Activated T-cell treated with anti-CD3 and anti-CD28 coated beads for 1 hour (primary cell): ENCODE results near the gene ZNF396.

Experiments used
- DNase-seq: peaks from one replicate; pipeline ENCODE4 v3.0.0-alpha.2; 2020; ENCODE audit warnings: low read depth

ZNF396 gene

DNA sequence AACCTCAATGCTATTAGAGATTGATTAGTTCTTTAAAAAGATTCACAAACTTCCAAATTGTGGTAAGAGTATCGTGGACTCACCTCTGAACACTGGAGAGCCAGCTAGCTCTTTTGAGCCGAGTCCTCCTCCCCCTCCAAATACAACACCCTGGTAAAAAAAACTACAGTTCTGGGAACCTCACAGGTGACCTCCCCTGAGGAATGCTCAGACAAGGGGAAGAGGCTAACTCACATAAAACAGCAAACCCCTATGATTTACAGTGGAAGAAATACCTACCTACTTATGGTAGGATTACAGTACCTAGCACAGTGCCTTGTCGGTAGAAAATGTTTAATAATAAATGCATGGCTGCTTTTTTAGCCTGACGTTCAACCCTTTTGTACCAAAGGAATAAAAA is 41.3 kb downstream of the ZNF396 start:
- DNase-seq = no peak

DNA sequence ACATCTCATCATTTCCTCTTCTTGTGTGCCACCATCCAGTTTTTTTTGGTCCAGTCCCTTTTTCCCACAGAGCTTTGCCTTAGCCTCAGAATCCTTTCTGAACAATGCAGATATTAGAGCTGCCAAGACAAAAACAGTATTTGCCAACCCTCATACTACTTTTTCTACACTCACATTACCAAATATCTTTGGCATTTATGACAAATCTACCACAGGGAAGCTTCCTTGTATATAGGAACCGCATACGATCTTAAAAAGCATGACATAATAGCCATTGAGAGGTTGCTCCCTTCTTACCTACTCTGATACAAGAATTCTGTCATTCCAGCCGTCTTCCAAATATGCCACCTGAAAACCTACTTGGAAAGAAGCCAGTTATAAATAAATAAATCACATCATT is 42.3 kb downstream of the ZNF396 start:
- DNase-seq = no peak

DNA sequence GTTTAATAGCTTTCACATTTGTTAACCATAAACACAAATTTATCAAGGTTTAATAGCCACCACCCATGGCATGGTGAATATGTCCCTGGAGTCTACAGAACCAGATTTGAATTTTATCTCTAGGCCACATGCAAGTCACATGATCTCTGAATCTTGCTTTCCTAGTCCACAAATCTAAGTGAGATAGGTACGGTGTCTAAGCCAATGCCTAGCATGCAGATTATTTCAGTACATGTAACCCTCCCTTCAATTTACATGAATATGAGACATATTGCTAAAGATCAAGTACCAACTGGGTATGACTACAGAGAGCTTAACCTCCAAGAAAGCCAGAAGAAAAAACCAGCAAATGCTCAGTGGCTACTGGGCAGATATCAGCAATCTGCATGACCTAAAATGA is 42.9 kb downstream of the ZNF396 start:
- no peak for DNase-seq

DNA sequence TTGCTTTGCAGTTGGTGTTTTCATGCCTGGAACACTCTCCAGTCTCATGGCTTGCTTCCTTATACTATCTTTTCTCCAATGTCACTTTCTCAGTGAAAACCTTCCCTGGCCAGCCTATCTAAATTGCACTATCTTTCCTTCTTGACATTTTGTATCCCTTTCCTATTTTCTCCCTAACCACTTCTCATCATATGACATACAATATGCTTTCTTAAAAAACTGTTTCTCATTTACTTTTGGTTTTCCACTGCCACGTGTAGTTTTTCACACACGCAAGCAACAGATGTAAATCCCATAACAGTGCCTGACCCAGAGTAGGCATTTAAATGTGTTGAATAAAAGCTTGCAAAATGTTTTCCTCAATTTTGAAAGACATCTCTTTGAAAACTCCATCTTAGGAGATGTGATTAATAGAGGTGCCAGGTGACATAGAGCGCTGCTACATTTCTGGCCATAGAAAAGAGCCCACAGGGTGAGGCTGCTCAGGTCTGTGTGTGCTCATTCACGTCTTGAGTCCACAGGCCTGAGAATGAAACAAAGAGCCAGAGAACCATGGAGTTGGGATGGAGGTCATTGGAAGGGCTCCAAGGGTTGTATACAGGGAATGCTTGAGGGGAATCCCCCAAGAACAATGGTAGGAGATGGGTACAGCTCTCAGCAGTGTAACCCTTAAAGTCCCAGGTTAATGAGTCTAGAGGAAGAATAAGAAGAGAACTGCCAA is 45.6 kb downstream of the ZNF396 start:
- no peak for DNase-seq

DNA sequence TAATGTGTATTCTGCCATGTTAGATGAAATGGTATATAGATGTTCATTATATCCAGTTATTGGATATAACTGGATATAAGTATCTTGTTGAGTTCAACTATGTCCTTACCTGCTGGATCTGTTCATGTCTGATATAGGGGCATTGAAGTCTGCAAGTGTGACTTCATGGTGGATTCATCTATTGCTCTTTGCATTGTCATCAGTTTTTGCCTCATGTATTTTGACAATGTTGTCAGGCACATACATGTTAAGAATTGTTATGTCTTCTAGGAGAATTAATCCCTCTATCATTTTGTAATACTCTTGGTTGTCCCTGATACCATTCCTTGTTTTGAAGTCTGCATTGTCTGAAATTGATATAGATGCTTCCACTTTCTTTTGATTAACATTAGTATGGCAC is 48.3 kb downstream of the ZNF396 start:
- no peak for DNase-seq

DNA sequence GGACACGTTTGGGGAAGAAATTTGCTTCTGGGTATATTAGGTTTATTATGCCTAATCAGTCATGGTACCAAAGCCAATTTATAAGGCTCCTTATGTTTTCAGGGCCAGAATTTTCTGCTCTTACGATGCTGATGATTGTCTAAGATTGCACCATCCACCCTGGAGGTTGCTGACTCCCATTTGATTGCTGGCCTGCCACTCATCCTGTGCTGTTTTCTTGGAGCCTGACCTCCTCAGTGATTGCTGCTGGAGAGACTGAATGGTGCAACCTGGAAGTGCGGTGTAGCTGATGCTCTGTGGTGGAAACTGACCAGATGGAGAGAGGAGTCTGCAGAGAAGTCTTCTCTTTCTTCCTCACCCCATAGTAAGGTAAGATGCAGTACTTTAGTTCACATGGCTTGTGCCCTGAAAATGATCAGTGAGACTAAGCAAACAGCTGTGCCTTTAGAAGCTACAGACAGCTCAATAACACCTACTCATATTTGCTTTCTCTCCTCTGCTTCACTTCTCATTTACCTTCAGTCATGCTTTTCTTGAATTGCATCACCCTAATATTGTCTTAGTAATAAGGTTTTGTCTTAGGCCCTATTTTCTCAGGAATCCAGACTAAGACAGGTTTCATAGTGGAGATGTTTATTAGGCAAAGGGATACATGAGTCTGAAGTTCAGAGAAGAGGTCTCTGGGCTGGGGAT is 50.3 kb downstream of the ZNF396 start:
- no peak for DNase-seq

DNA sequence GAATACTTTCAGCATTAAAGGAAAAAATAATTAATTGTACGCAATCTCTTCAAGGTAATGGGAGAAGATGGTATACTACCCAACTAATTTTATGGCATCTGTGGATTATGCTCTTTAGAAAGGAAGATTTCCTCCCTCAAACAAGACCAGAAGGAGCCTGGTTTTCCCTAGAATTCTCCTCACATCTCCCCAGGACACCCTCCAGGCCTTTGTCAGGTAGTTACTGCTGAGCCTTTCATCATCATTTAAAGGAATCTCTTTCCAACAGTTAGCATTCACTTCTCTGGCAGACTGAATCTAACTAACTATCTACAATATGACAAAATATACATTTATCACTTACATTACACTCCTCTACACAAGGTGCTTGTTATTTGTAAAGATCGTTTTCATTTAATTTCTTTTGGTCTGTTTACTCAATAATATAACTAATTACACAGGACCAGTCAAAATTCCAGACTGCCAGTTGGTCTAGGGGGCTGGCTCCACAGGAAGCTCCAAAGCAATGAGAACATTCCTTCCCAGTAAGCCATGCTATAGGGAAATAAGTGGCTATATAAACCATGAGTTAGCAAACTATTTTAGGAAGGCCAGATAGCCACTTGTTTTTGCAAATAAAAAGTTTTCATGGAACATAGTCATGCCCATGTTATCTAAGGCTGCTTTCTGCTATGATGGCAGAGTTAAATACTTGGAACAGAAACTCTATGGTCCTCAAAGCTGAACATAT is 52.0 kb downstream of the ZNF396 start:
- no peak for DNase-seq

DNA sequence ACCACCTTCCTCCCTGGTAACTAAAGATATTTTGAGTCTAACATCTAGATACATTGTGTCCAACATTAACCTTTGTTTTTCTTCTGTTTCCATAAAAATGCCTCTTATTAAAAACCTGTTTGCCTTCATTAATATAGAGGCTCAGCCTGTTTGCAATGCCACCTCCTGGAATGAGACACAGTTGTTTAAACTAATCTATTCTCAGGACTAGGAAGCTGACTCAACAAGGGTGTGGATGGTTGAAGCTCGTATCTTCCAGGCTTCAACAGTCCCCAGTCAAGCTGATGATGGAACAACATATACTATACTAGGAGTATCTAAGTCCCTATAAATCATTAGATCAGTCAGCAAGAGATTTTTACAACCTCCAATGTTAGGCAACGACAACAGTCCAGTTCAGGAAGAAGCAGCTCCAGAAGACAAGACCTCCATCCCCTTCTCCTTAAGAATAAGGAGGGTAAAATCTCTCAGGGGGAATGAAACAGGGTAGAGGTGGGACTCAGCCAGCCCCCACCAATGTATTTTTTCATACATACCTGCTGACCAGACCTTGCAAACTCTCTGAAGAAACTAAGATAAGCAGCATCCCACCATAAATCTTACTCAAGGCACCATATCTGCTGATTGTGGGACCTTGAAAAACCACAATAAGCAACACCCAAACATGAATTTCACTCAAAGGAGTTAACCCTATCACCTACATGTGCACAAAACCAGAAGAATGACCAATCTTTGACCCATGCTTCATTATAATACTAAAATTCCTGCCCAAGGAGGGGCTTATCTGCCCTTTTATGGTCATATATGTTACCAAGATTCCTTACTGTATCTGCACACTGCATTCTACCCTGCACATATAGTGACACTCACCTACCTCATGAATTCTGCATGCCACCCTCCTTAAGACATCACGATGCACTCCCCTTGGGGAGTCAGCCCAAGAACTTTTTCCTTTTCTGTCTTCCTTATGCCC is 54.4 kb downstream of the ZNF396 start:
- DNase-seq = no peak
